Lung (tissue), 12 donors: ENCODE data around the gene SUGCT. TPM values are rescaled to one million over a fixed set of nuclear protein-coding genes. Genes with fewer than 3 reads are reported as not detected.

Experiments used
- ATAC-seq: fragments of 200-7000 bp; cut with Tn5 transposase; one replicate; pipeline ENCODE4 v1.9.1; 2020; ENCODE audit warnings: moderate number of reproducible peaks; ENCODE audit not compliant: insufficient read depth, low FRiP score
- DNase-seq, 3 donors: peaks; one replicate each; pipeline ENCODE4 v3.0.0-alpha.2; 2013 to 2017
- H3K27ac ChIP-seq, 2 donors: one replicate each; pipeline ENCODE4 v1.5.1; 2013; ENCODE audit warnings: mild to moderate bottlenecking in 2 of 2, moderate library complexity in 2 of 2, control low read depth in 1 of 2, inconsistent platforms in 1 of 2, low read depth in 1 of 2, low read length in 1 of 2
- H3K27me3 ChIP-seq, 3 donors: one replicate each; pipeline ENCODE4 v1.5.1; 2013; ENCODE audit warnings: low read length in 2 of 3; ENCODE audit not compliant: control insufficient read depth in 3 of 3, insufficient read depth in 3 of 3
- H3K36me3 ChIP-seq, 4 donors: one replicate each; pipeline ENCODE4 v1.5.1; 2013; ENCODE audit warnings: low read length in 4 of 4, mild to moderate bottlenecking in 1 of 4, moderate library complexity in 1 of 4; ENCODE audit not compliant: control insufficient read depth in 4 of 4, insufficient read depth in 4 of 4
- H3K4me1 ChIP-seq, 5 donors: one replicate each; pipeline ENCODE4 v1.5.1; 2013; ENCODE audit warnings: low read length in 5 of 5, mild to moderate bottlenecking in 2 of 5, moderate library complexity in 1 of 5; ENCODE audit not compliant: control insufficient read depth in 5 of 5, insufficient read depth in 5 of 5
- H3K4me3 ChIP-seq: one replicate; pipeline ENCODE4 v1.5.1; 2013; ENCODE audit warnings: mild to moderate bottlenecking, control low read depth, moderate library complexity
- H3K9ac ChIP-seq, 2 donors: one replicate each; pipeline ENCODE4 v1.5.1; 2013; ENCODE audit warnings: low read length in 2 of 2, control low read depth in 1 of 2; ENCODE audit not compliant: insufficient read depth in 1 of 2
- H3K9me3 ChIP-seq, 4 donors: one replicate each; pipeline ENCODE4 v1.5.1; 2013; ENCODE audit warnings: low read length in 3 of 4, mild to moderate bottlenecking in 1 of 4, moderate library complexity in 1 of 4; ENCODE audit not compliant: control insufficient read depth in 4 of 4, insufficient read depth in 3 of 4
- WGBS, 2 donors: extraction: QIAGEN DNeasy Blood & Tissue Kit; methylation state at CpG; one replicate each; pipeline ENCODE4 v1.1.7; 2013; 5-methylcytosine and 5-hydroxymethylcytosine counted together
- polyA plus RNA-seq, 2 donors: library from polyadenylated mRNA; stranded (reverse); fragments of 200-250 nt; gene quantifications; one replicate each; pipeline ENCODE4 v1.2.1, GENCODE V29; 2013
- total RNA-seq, 2 donors: library from RNA; depleted of rRNA in 1 of 2; stranded (reverse); fragments of >200 nt in 1 of 2; gene quantifications; one replicate each; pipeline ENCODE4 v1.2.1, GENCODE V29; 2014 to 2021
- TF ChIP-seq, protein P1 (sequence below): IDR thresholded peaks from 2 replicates; pipeline ENCODE4 v1.5.1; 2012; ENCODE audit warnings: mild to moderate bottlenecking; ENCODE audit errors: control extremely low read depth, extremely low read depth
- donor health status: control.
- donor health status: control.
- donor health status: Bipolar disorder and iron deficiency.
- donor health status: healthy.
- donor health status: DM: yes; HTN: yes; CAD: no.

SUGCT gene
- total and polyA plus RNA-seq, 4 donors, result 0.23 to 4.2 (median 1.8) TPM

DNA sequence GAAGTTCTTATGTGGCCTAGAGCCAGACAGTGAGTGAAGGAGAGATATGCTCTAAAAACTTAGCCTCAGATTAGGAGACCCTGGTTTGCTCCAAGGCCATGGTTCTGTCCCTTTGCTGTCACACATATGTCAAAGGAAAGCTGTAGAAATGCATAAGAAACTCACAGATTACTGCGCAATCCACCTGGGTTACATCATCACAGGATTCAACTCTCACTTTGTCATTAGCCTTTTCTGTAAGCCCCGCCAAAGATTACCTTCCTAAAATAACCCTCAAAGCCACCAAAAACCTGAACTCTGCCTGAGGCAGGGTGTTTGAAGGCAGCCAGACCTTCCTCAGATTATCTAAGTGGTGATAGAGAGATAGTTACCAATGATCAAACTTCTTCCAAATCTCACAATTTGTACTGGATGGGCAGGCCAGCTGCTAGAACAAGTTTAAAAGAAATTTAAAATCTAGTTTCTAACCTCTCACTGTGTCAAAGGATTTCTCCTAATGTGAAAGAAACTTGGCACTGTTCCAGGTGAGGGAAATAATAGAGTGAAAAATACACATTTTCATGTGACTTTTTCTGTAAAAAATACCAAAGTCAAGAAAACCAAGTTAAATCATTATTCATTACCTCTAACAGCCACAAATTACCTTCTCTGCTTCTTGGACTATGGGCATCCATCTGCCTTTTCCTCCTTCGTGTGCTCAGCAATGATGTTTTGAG is 567.2 kb downstream of the SUGCT start:
- peak in 1 of 3 donors; percentile 20 for DNase-seq
- Histone ChIP-seq H3K27ac (no peak overlapping the region), H3K4me1 (no peaks in the 10 kb centered on the region), H3K9ac (no peak overlapping the region), H3K4me3 (no peak overlapping the region), H3K36me3 (no peaks in the 10 kb centered on the region), H3K9me3 (no peaks in the 10 kb centered on the region), H3K27me3 (no peaks in the 10 kb centered on the region)
- 73 to 81% methylated on average over 3 of the region's 3 CpGs for WGBS, 2 donors
- TF ChIP-seq, protein P1, sequence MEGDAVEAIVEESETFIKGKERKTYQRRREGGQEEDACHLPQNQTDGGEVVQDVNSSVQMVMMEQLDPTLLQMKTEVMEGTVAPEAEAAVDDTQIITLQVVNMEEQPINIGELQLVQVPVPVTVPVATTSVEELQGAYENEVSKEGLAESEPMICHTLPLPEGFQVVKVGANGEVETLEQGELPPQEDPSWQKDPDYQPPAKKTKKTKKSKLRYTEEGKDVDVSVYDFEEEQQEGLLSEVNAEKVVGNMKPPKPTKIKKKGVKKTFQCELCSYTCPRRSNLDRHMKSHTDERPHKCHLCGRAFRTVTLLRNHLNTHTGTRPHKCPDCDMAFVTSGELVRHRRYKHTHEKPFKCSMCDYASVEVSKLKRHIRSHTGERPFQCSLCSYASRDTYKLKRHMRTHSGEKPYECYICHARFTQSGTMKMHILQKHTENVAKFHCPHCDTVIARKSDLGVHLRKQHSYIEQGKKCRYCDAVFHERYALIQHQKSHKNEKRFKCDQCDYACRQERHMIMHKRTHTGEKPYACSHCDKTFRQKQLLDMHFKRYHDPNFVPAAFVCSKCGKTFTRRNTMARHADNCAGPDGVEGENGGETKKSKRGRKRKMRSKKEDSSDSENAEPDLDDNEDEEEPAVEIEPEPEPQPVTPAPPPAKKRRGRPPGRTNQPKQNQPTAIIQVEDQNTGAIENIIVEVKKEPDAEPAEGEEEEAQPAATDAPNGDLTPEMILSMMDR, result no peak
- no peak for ATAC-seq

DNA sequence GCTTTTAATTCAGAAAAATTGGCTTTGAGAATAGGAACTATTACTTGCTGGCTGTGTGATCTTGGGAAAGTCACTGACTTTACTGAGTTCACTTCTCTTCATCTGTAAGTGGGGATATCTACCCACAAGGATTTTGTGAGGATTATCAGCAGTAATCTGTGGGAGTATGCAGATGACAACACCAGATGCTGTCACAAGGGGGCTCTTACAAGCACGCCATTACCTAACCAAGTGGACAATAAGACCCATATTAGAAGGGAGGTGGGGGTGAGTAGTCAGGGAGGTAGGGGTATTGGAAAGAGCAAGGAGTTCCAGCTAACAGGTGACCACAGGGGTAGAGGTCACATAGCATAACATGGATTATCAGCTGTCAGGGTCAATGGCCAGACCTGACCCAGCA is 569.4 kb downstream of the SUGCT start:
- no peaks in the 10 kb centered on the region for H3K36me3 ChIP-seq
- no peak overlapping the region for H3K9ac ChIP-seq
- WGBS, 2 donors, result 94 to 96% methylated on average over 1 of the region's 1 CpG
- H3K4me3 ChIP-seq, result no peak overlapping the region
- DNase-seq, result no peak
- no peak for ATAC-seq
- H3K9me3 ChIP-seq, result no peaks in the 10 kb centered on the region
- H3K27me3 ChIP-seq, result no peaks in the 10 kb centered on the region
- H3K27ac ChIP-seq, result no peak overlapping the region
- no peaks in the 10 kb centered on the region for H3K4me1 ChIP-seq
- TF ChIP-seq, protein P1, result no peak

DNA sequence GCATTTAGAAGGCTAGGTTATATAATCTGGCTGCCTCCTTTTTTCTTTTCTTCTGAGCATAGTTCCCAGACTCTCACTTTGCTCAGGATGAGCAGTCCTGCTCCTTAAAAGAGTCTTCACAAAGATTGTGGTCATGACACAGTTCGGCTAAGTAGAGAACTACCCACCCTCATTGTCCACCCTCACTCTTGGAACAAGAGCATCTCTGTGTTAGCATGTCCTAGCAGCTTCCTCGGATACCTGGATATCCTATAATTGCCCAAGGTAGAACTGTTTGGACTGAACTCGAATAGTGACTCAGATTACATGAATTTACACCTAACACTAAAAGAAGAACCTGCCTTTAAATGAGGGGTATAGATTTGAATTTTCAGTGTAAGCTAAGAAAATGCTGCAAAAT is 572.0 kb downstream of the SUGCT start:
- Histone ChIP-seq H3K9me3 (no peaks in the 10 kb centered on the region), H3K27ac (no peak overlapping the region), H3K9ac (no peak overlapping the region), H3K27me3 (no peaks in the 10 kb centered on the region), H3K36me3 (no peaks in the 10 kb centered on the region), H3K4me1 (no peaks in the 10 kb centered on the region), H3K4me3 (no peak overlapping the region)
- no peak for DNase-seq
- TF ChIP-seq, protein P1, result no peak
- ATAC-seq, result no peak
- WGBS, 2 donors, result 73 to 86% methylated on average over 3 of the region's 3 CpGs
